Natural killer cell (primary cell): ENCODE data around the gene RPS25. TPM values are rescaled to one million over a fixed set of nuclear protein-coding genes. Genes with fewer than 3 reads are reported as not detected.

Source experiments
- ATAC-seq, 3 donors: fragments of 150-1000 bp in 2 of 3; fragments of 200-7000 bp in 1 of 3; cut with Tn5 transposase; 1 replicate in 1 of 3; 2 replicates in 2 of 3; pipeline ENCODE4 v1.10.0; 2021; ENCODE audit warnings: mild to moderate bottlenecking in 2 of 3, moderate library complexity in 2 of 3
- DNase-seq, 2 donors: peaks; one replicate each; pipeline versions ENCODE4 v3.0.0 to v3.0.0-alpha.2; 2013 to 2021; ENCODE audit warnings: mixed read lengths in 1 of 2
- H3K27ac ChIP-seq: one replicate; pipeline ENCODE4 v1.5.1; 2013; ENCODE audit warnings: mild to moderate bottlenecking, low read length
- H3K27me3 ChIP-seq: one replicate; pipeline ENCODE4 v1.6.1; 2013; ENCODE audit warnings: low read length; ENCODE audit not compliant: control insufficient read depth, insufficient read depth
- H3K36me3 ChIP-seq: one replicate; pipeline ENCODE4 v1.6.1; 2013; ENCODE audit warnings: low read length; ENCODE audit not compliant: control insufficient read depth, insufficient read depth
- H3K4me1 ChIP-seq: one replicate; pipeline ENCODE4 v1.6.1; 2013; ENCODE audit warnings: low read length; ENCODE audit not compliant: control insufficient read depth, insufficient read depth
- H3K4me3 ChIP-seq: one replicate; pipeline ENCODE4 v1.5.1; 2013; ENCODE audit warnings: low read length
- H3K9me3 ChIP-seq: one replicate; pipeline ENCODE4 v1.6.1; 2013; ENCODE audit warnings: low read length; ENCODE audit not compliant: control insufficient read depth, insufficient read depth
- H3K27ac Mint-ChIP-seq, 2 donors: one replicate each; pipeline ENCODE4 v1.8.0; 2022; ENCODE audit warnings: mild to moderate bottlenecking in 2 of 2, mixed read lengths in 2 of 2, moderate library complexity in 1 of 2
- H3K27me3 Mint-ChIP-seq, 2 donors: one replicate each; pipeline ENCODE4 v1.8.0; 2022; ENCODE audit warnings: low read depth in 2 of 2, mixed read lengths in 2 of 2
- H3K36me3 Mint-ChIP-seq: one replicate; pipeline ENCODE4 v1.8.0; 2022; ENCODE audit warnings: mixed read lengths
- H3K4me1 Mint-ChIP-seq, 2 donors: one replicate each; pipeline ENCODE4 v1.8.0; 2022; ENCODE audit warnings: mixed read lengths in 2 of 2
- H3K4me3 Mint-ChIP-seq: one replicate; pipeline ENCODE4 v1.8.0; 2022; ENCODE audit warnings: mild to moderate bottlenecking, moderate library complexity, mixed read lengths
- H3K9me3 Mint-ChIP-seq, 2 donors: one replicate each; pipeline ENCODE4 v1.8.0; 2022; ENCODE audit warnings: mixed read lengths in 2 of 2
- WGBS: methylation state at CpG from one replicate; pipeline ENCODE4 v1.1.7; 2013; ENCODE audit warnings: missing lambda C conversion rate; ENCODE audit not compliant: insufficient coverage; 5-methylcytosine and 5-hydroxymethylcytosine counted together
- intact Hi-C: fragments of 100-400 bp; cut with micrococcal nuclease; formaldehyde crosslinking; loops from one replicate; pipeline ENCODE4 v1.14.2; 2022
- total RNA-seq, 4 donors: library from RNA; stranded (reverse); fragments of 120-200 nt in 1 of 4; gene quantifications; one replicate each; pipeline versions ENCODE4 v1.2.3 to v1.2.4, GENCODE V29; 2013 to 2022
- TF ChIP-seq, protein P1 (sequence below): fragments of 200-600 bp; IDR thresholded peaks from one replicate; pipeline ENCODE4 v1.8.0; 2022; ENCODE audit warnings: antibody characterized with exemption

The RPS25 gene
- total RNA-seq, 3 donors from 2014 or later (not counting 1 experiment from before 2014, with no cell fraction given) = 870 to 1,051 (median 887) TPM

- peaks cover 8% of the 10 kb centered on the region for H3K36me3 ChIP-seq
- Mint-ChIP-seq H3K27me3 (no peaks in the 10 kb centered on the region), H3K4me1 (peaks cover 6 to 16% of the 10 kb centered on the region in 2 donors), H3K27ac (peak overlapping the region; percentile 14 to 85), H3K9me3 (no peaks in the 10 kb centered on the region), H3K4me3 (peak overlapping the region; percentile 84), H3K36me3 (no peaks in the 10 kb centered on the region)
- H3K27ac ChIP-seq = peak overlapping the region; percentile 55
- H3K4me1 ChIP-seq = peaks cover 13% of the 10 kb centered on the region
- DNase-seq (no peak), ATAC-seq (no peak)
- WGBS = 9% methylated on average over 13 of the region's 13 CpGs
- no peaks in the 10 kb centered on the region for H3K9me3 ChIP-seq
- no peaks in the 10 kb centered on the region for H3K27me3 ChIP-seq
- TF ChIP-seq, protein P1, sequence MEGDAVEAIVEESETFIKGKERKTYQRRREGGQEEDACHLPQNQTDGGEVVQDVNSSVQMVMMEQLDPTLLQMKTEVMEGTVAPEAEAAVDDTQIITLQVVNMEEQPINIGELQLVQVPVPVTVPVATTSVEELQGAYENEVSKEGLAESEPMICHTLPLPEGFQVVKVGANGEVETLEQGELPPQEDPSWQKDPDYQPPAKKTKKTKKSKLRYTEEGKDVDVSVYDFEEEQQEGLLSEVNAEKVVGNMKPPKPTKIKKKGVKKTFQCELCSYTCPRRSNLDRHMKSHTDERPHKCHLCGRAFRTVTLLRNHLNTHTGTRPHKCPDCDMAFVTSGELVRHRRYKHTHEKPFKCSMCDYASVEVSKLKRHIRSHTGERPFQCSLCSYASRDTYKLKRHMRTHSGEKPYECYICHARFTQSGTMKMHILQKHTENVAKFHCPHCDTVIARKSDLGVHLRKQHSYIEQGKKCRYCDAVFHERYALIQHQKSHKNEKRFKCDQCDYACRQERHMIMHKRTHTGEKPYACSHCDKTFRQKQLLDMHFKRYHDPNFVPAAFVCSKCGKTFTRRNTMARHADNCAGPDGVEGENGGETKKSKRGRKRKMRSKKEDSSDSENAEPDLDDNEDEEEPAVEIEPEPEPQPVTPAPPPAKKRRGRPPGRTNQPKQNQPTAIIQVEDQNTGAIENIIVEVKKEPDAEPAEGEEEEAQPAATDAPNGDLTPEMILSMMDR = no peak
- H3K4me3 ChIP-seq = peak overlapping the region; percentile 74
- intact Hi-C loops = loop anchor here (1.0 to 2.0 kb wide), 4 partner anchors 12 to 65 kb away; partner anchors contain the start of genes CENATAC, HYOU1, RPS25 and TRAPPC4
These were observed 11.8 kb upstream of the RPS25 start for GRCh38 chr11:119030029-119030328.

- Histone ChIP-seq H3K27ac (peak overlapping the region; percentile 55), H3K27me3 (no peaks in the 10 kb centered on the region), H3K9me3 (no peaks in the 10 kb centered on the region), H3K4me3 (no peak overlapping the region), H3K36me3 (peaks cover 13% of the 10 kb centered on the region), H3K4me1 (peaks cover 13% of the 10 kb centered on the region)
- no peak for ATAC-seq
- intact Hi-C loops = loop anchor here (1.0 to 2.0 kb wide), 4 partner anchors 11 to 65 kb away; partner anchors contain the start of genes CENATAC, HYOU1, RPS25 and TRAPPC4
- TF ChIP-seq, protein P1 = no peak
- Mint-ChIP-seq H3K27ac (peak overlapping the region; percentile 14 to 85), H3K36me3 (no peaks in the 10 kb centered on the region), H3K4me3 (peak overlapping the region; percentile 83), H3K4me1 (peaks cover 6 to 18% of the 10 kb centered on the region in 2 donors), H3K27me3 (no peaks in the 10 kb centered on the region), H3K9me3 (no peaks in the 10 kb centered on the region)
- DNase-seq = peak in 1 of 2 donors; percentile 36
- 69% methylated on average over 10 of the region's 10 CpGs for WGBS
These were observed 11.3 kb upstream of the RPS25 start for GRCh38 chr11:119029340-119030028.

DNA sequence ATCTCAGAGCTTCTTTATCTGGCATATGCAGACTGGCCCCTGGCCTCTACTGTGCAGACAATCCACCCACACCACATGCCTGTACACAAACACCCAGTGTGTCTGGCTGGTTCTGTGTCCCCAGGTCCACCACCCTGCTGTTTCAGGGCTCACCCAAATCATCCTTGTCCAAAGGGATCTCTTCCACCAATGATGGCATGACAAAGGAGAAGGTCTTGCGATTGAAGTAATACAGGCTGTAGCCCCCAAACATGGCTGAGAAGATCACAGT is 10.9 kb upstream of the RPS25 start:
- peak overlapping the region in 1 of 2 donors; percentile 85 for H3K27ac Mint-ChIP-seq
- TF ChIP-seq, protein P1 = no peak
- H3K36me3 Mint-ChIP-seq = no peaks in the 10 kb centered on the region
- Histone ChIP-seq H3K27ac (no peak overlapping the region), H3K9me3 (no peaks in the 10 kb centered on the region), H3K36me3 (peaks cover 18% of the 10 kb centered on the region), H3K4me1 (peaks cover 13% of the 10 kb centered on the region), H3K27me3 (no peaks in the 10 kb centered on the region), H3K4me3 (no peak overlapping the region)
- H3K9me3 Mint-ChIP-seq = no peaks in the 10 kb centered on the region
- peak overlapping the region; percentile 9 for H3K4me3 Mint-ChIP-seq
- peaks cover 6 to 21% of the 10 kb centered on the region in 2 donors for H3K4me1 Mint-ChIP-seq
- ATAC-seq (no peak), DNase-seq (no peak)
- intact Hi-C loops = no loop called here
- H3K27me3 Mint-ChIP-seq = no peaks in the 10 kb centered on the region
- whole genome bisulfite sequencing = 100% methylated on average over 1 of the region's 1 CpG
